Activated naive CD4-positive, alpha-beta T cell treated with anti-CD3 and anti-CD28 coated beads, Interleukin-2, amount 10 ng/mL, durations not matched to agents 7 days and 5 days (primary cell): Measurements from ENCODE around the gene DCHS2.

Experiments
- CTCF ChIA-PET: fragments of 350-600 bp; sonication (Branson Sonifier 250); formaldehyde crosslinking; loops from one replicate; lab custom pipeline; 2021; ENCODE audit warnings: antibody characterized with exemption; lab: Charles Lee
- DNase-seq: peaks from one replicate; pipeline ENCODE4 v3.0.0-alpha.2; 2020
- H3K27ac Mint-ChIP-seq: one replicate; pipeline ENCODE4 v1.8.0; 2021; ENCODE audit warnings: mild to moderate bottlenecking, moderate library complexity, mixed read lengths
- H3K27me3 Mint-ChIP-seq: one replicate; pipeline ENCODE4 v1.8.0; 2021; ENCODE audit warnings: mild to moderate bottlenecking, mixed read lengths
- H3K36me3 Mint-ChIP-seq: one replicate; pipeline ENCODE4 v1.8.0; 2021; ENCODE audit warnings: mixed read lengths
- H3K4me1 Mint-ChIP-seq: one replicate; pipeline ENCODE4 v1.8.0; 2021; ENCODE audit warnings: mixed read lengths
- H3K4me3 Mint-ChIP-seq: one replicate; pipeline ENCODE4 v1.8.0; 2021; ENCODE audit warnings: mild to moderate bottlenecking, moderate library complexity, mixed read lengths
- H3K9me3 Mint-ChIP-seq: one replicate; pipeline ENCODE4 v1.8.0; 2021; ENCODE audit warnings: mixed read lengths

Gene DCHS2

DNA sequence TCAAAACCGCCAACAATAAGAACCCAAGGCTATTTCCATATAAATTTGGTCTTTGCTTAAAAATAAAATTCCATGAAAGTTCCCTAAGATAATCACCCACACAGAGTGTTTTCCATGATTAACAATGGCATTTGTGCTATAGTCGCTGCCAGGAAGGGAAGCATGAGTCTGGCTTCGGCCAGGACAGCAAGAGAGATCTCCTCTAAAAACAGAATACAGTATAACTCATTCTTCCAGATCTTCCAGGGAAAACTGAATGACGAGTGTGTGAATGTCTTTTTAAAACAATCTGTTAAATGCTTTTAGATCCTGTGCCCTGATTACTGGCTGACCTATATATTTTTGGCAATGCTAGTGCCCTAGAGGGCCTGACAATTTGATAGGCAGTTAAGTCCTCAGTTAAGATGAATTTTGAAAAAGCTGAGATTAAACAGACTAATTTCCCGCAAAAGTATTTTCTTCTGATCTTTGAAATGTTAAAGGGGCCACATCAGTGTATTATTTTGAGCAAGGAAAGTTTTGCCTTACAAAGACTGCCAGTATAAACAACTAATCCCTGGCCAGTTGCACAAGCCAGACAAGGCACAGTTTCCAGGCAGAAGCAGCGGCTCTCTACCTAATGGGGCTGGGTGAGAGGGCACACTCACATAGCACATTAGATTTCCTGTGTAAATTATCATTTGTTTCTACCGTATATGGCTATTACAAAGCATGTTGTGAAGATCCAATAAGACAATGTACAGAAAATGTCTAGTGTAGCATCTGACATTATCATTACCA lies 127.3 kb downstream of the DCHS2 start:
- Mint-ChIP-seq H3K27me3 (peaks cover 12% of the 10 kb centered on the region), H3K36me3 (no peaks in the 10 kb centered on the region), H3K4me3 (no peak overlapping the region), H3K4me1 (peaks cover 40% of the 10 kb centered on the region), H3K9me3 (no peaks in the 10 kb centered on the region), H3K27ac (no peak overlapping the region)
- CTCF ChIA-PET, result no interaction called here
- no peak for DNase-seq

DNA sequence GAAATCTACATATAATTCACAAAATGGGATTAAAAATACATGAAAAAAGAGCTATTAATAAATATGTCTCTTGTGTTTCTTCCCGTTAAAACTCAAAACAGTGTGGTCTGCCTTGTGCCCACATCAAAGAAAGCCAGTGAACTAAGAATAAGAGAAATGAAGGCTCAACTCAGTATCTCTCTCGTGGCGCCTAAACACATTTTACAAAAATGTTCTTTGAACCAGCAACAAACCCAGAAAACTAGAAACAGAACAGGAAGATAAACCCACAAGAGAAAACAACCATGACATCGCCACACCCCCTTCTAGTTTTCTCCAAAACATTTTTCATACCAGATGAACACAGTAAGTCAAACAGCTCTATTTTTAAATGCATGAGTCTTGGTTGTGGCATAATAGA lies 130.1 kb downstream of the DCHS2 start:
- peaks cover 22% of the 10 kb centered on the region for H3K4me1 Mint-ChIP-seq
- CTCF ChIA-PET, result interaction anchor here (1.9 kb wide), 1 partner anchor 28 kb away, joined by 4 read pairs; no protein-coding TSS in a partner anchor
- peak; percentile 60 for DNase-seq
- H3K4me3 Mint-ChIP-seq, result no peak overlapping the region
- peaks cover 11% of the 10 kb centered on the region for H3K27me3 Mint-ChIP-seq
- no peaks in the 10 kb centered on the region for H3K36me3 Mint-ChIP-seq
- H3K27ac Mint-ChIP-seq, result peak overlapping the region; percentile 60
- no peaks in the 10 kb centered on the region for H3K9me3 Mint-ChIP-seq

DNA sequence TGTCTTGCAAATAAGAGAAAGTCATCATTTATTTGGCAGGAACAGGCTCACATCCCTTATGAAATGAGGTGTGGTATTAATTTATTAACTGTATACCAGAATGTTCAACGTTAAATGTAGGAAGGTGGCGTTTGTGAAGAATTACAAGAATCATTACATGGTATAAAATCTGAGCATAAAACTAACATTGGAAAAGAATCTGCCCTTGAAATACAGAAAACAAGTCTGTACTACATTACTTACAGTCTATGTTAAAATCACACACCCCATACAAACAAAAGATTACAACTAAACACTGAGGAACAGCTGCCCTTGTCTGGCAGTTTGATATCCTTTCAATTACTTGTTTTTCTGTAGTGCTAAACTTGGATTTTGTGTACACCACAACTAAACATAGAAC lies 131.1 kb downstream of the DCHS2 start:
- DNase-seq, result no peak
- H3K27me3 Mint-ChIP-seq, result peaks cover 11% of the 10 kb centered on the region
- no peak overlapping the region for H3K4me3 Mint-ChIP-seq
- H3K27ac Mint-ChIP-seq, result no peak overlapping the region
- H3K4me1 Mint-ChIP-seq, result peaks cover 22% of the 10 kb centered on the region
- no peaks in the 10 kb centered on the region for H3K36me3 Mint-ChIP-seq
- no peaks in the 10 kb centered on the region for H3K9me3 Mint-ChIP-seq
- CTCF ChIA-PET, result interaction anchor here (1.9 kb wide), 1 partner anchor 27 kb away, joined by 4 read pairs; no protein-coding TSS in a partner anchor

DNA sequence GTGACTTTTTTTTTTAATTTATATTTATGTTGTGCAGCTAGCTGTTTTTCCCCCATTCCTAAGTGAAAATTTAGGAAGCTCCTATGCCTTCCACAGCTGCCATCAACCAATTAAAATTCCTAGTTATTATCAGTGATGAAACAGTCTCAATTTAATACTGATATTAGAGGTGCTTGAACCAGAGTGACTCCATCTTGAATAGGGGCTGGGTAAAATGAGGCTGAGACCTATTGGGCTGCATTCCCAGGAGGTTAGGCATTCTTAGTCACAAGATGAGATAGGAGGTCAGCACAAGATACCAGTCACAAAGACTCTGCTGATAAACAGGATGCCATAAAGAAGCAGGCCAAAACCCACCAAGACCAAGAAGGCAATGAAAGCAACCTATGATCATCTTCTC lies 136.7 kb downstream of the DCHS2 start:
- Mint-ChIP-seq H3K36me3 (no peaks in the 10 kb centered on the region), H3K27me3 (peaks cover 18% of the 10 kb centered on the region), H3K4me1 (no peaks in the 10 kb centered on the region), H3K4me3 (no peak overlapping the region), H3K27ac (no peak overlapping the region), H3K9me3 (no peaks in the 10 kb centered on the region)
- DNase-seq, result no peak
- CTCF ChIA-PET, result no interaction called here

DNA sequence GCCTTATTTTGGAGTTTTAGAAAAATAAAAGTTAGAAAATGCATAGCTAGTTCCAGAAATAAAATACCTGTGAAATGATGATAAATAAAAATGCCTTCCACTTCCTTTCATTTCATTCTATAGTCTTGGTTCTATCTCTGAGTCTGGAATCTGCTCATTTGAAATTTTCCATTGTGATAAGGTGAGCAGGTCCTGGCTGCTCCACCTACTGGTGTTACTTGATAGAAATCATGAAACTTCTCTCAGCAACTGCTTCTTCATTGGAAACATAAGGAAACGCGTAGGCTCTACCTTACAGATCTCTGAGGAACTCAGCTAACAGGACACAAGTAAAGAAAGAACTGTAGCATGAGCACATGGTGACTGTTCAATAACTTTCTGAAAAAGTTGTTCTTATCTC lies 141.8 kb downstream of the DCHS2 start:
- no peak overlapping the region for H3K4me3 Mint-ChIP-seq
- H3K36me3 Mint-ChIP-seq, result no peaks in the 10 kb centered on the region
- H3K9me3 Mint-ChIP-seq, result no peaks in the 10 kb centered on the region
- H3K27me3 Mint-ChIP-seq, result peaks cover 23% of the 10 kb centered on the region
- CTCF ChIA-PET, result interaction anchor here (1.0 to 2.1 kb wide), 5 partner anchors 9 to 565 kb away, joined by 3 to 5 read pairs (median 3); no protein-coding TSS in a partner anchor
- no peak for DNase-seq
- peaks cover 7% of the 10 kb centered on the region for H3K4me1 Mint-ChIP-seq
- H3K27ac Mint-ChIP-seq, result no peak overlapping the region

DNA sequence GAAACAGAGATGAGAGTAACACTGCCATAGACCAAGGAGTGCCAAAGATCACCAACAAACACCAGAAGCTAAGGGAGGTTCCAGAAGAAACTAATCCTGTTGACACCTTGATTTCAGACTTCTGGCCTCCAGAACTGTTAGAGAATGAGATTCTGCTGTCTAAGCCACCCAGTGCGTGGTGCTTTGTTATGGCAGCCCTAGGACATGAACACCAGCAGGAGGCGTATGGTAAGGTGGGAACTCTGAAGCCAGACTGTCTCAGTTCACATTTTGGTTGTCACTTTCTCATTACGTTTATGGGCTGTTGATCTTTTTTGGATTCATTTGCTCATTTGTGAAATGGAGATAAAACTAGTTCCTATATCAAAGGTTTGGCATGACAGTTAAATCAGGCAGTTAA lies 142.9 kb downstream of the DCHS2 start:
- DNase-seq, result no peak
- Mint-ChIP-seq H3K27ac (no peak overlapping the region), H3K4me1 (peaks cover 7% of the 10 kb centered on the region), H3K36me3 (no peaks in the 10 kb centered on the region), H3K9me3 (no peaks in the 10 kb centered on the region), H3K4me3 (no peak overlapping the region), H3K27me3 (peaks cover 26% of the 10 kb centered on the region)
- CTCF ChIA-PET, result interaction anchor here (0.6 to 1.3 kb wide), 2 partner anchors 11 to 16 kb away, joined by 3 read pairs; no protein-coding TSS in a partner anchor

DNA sequence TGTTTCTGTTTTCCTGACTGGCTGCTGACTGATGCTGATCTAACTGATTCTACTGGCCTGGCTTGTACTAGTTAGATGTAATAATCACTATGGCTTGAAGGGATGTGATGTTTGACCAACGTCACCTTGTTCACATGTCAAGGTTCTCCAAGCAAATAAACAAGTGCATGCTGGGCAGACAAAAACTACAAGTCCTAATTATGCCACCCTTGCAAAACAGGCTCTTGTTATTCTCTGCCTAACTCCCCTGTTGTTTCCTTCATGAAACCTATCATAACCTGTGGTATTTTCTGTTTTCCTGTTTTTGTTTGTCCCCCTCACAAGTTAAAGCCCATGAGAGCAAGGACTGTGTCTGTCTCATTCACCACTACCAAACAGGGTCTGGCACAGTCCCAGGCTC lies 146.2 kb downstream of the DCHS2 start:
- H3K27ac Mint-ChIP-seq, result peak overlapping the region; percentile 58
- H3K4me1 Mint-ChIP-seq, result peaks cover 7% of the 10 kb centered on the region
- peaks cover 19% of the 10 kb centered on the region for H3K27me3 Mint-ChIP-seq
- no peak for DNase-seq
- no peak overlapping the region for H3K4me3 Mint-ChIP-seq
- CTCF ChIA-PET, result interaction anchor here (0.9 to 1.4 kb wide), 3 partner anchors 11 to 278 kb away, joined by 3 read pairs; no protein-coding TSS in a partner anchor
- H3K36me3 Mint-ChIP-seq, result no peaks in the 10 kb centered on the region
- no peaks in the 10 kb centered on the region for H3K9me3 Mint-ChIP-seq

DNA sequence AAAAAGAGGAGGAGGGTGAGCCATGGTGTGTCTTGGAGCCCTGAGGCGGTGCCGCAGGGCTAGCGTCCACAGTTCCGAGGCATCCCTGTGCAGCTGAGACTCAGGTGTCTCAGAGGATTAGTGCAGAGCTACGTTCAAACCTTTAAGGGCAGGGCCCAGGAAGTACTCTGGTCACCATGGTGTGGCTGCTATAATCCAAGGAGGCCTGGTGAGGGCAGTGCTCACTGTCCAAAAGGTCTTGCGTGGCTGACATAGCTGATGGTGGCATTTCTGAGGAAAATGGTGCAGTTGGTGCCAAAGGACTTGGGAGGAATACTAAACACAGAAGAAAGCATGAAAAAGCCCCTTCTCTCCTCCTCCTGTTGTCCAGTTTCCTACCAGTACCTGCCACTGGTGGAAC lies 146.9 kb downstream of the DCHS2 start:
- Mint-ChIP-seq H3K4me3 (no peak overlapping the region), H3K36me3 (no peaks in the 10 kb centered on the region), H3K27ac (no peak overlapping the region), H3K9me3 (no peaks in the 10 kb centered on the region), H3K27me3 (peaks cover 19% of the 10 kb centered on the region), H3K4me1 (peaks cover 7% of the 10 kb centered on the region)
- no peak for DNase-seq
- CTCF ChIA-PET, result interaction anchor here (0.9 to 1.2 kb wide), 2 partner anchors 274 to 278 kb away, joined by 3 read pairs; no protein-coding TSS in a partner anchor

DNA sequence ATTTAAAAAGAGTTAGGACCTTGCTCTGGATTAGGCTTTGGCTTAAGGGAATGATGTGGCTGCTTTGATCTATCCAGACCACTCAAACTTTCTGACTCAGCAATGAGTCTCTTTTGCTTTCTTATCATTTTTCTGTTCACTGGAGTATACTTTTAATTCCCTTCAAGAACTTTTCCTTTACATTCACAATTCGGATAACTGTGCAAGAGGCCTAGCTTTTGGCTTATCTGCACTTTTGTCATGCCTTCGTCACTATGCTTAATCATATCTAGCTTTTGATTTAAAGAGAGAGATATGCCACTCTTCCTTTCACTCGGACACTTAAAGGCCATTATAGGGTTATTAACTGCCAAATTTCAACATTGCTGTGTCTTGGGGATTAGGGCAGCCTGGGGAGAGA lies 147.9 kb downstream of the DCHS2 start:
- Mint-ChIP-seq H3K27ac (no peak overlapping the region), H3K36me3 (no peaks in the 10 kb centered on the region), H3K9me3 (no peaks in the 10 kb centered on the region), H3K27me3 (peaks cover 14% of the 10 kb centered on the region), H3K4me3 (no peak overlapping the region), H3K4me1 (peaks cover 7% of the 10 kb centered on the region)
- CTCF ChIA-PET, result no interaction called here
- DNase-seq, result no peak

DNA sequence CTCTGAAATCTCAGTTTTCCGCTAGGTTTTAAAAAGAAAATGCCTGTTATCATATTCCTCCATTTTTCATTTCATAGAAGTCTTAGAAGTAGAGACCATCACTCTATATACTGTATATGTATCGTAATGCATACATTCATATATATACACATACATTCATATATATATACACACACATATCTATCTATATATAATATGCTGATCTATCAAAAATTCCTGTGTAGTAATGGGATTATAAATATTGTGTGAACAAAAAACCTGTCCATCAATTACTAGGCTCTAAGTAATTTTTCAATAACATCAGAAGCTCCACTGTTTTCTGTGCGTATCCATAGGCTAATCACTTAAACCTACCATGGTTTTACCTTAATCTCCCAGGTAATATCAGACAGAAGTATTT lies 150.2 kb downstream of the DCHS2 start:
- H3K4me3 Mint-ChIP-seq, result no peak overlapping the region
- CTCF ChIA-PET, result no interaction called here
- H3K9me3 Mint-ChIP-seq, result no peaks in the 10 kb centered on the region
- H3K27me3 Mint-ChIP-seq, result peaks cover 11% of the 10 kb centered on the region
- no peak for DNase-seq
- peaks cover 7% of the 10 kb centered on the region for H3K4me1 Mint-ChIP-seq
- H3K36me3 Mint-ChIP-seq, result no peaks in the 10 kb centered on the region
- H3K27ac Mint-ChIP-seq, result no peak overlapping the region

DNA sequence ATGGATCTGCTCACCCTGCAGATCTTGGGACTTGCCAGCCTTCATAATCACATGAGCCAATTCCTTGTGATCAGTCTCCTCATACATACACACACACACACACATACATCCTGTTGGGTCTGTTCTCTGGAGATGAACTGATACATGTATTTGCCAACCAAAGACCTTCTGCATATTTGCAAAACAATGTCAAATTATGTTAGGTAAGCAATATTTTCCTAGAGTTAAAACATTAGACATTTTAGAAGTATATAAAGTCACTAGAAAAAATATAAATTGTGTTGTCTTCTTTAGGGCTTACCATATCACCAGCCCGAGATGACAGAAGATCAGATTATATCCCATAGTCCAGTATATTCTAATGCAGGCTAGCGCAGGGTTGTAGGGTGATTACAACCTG lies 156.0 kb downstream of the DCHS2 start:
- peaks cover 13% of the 10 kb centered on the region for H3K4me1 Mint-ChIP-seq
- CTCF ChIA-PET, result no interaction called here

DNA sequence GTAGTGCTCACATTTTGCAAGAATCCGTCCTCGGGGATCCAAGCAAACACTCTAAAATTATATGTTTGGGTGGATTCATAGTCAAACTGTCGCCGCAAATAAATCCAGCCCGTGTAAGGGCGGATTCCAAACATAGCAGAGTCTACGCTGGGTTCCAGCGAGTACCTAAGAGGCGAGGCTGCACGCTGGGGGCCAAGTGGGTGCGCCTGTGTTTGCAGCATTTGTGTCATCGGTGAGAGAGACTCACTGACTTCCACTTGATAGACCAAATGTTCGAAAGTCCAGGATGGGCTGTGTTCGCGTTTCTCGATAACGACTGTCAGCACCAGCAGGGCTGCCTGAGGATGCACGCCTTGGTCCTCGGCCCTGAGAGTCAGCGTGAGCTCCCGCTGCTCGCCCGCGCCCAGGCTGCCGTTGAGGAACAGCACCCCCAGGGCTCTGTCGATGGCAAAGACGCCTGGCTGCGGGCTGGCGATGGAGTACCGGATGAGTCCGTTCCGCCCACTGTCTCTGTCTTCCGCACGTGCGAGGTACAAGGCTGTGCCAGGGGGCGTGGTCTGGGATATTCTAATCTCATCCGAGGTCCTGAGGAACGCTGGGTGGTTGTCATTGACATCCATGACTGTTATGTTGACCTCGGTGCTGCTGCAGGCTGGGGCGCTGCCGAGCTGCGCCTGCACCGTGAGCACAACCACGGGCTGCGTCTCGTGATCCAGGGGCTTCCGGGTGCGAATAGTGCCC lies 158.7 kb downstream of the DCHS2 start:
- H3K27ac Mint-ChIP-seq, result no peak overlapping the region
- H3K36me3 Mint-ChIP-seq, result no peaks in the 10 kb centered on the region
- CTCF ChIA-PET, result interaction anchor here (0.6 to 3.3 kb wide), 4 partner anchors 16 to 174 kb away, joined by 3 to 17 read pairs (median 4); no protein-coding TSS in a partner anchor
- peaks cover 13% of the 10 kb centered on the region for H3K4me1 Mint-ChIP-seq
- H3K4me3 Mint-ChIP-seq, result peak overlapping the region; percentile 69
- H3K27me3 Mint-ChIP-seq, result peaks cover 31% of the 10 kb centered on the region
- H3K9me3 Mint-ChIP-seq, result no peaks in the 10 kb centered on the region
- DNase-seq, result peak; percentile 75

More for the DNA sequence above, 156.0 kb downstream of the DCHS2 start:
- Mint-ChIP-seq H3K27me3 (peaks cover 22% of the 10 kb centered on the region), H3K27ac (no peak overlapping the region), H3K9me3 (no peaks in the 10 kb centered on the region), H3K36me3 (no peaks in the 10 kb centered on the region), H3K4me3 (no peak overlapping the region)
- DNase-seq, result no peak

DNA sequence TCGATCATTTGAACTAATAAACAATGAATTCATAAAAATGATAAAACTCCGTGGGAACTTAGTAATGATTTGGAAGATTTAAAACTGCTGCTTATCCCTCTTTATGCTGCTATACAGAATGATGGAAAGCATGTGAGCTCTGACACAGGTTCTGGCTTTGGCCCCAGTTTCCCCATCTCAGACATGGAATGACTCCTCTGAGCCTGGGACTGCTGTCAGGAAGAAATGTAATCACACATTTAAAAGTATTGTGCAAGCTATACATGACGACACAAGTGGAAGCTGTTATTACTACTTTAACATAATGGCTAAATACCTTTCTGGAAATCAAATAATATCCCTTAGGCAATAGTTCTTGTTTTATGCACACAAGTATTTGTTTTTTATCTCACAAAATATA lies 161.7 kb downstream of the DCHS2 start:
- Mint-ChIP-seq H3K36me3 (no peaks in the 10 kb centered on the region), H3K9me3 (no peaks in the 10 kb centered on the region), H3K4me1 (peaks cover 13% of the 10 kb centered on the region), H3K4me3 (no peak overlapping the region), H3K27ac (no peak overlapping the region), H3K27me3 (peaks cover 31% of the 10 kb centered on the region)
- CTCF ChIA-PET, result interaction anchor here (0.9 to 3.3 kb wide), 7 partner anchors 9 to 289 kb away, joined by 3 to 17 read pairs (median 4); no protein-coding TSS in a partner anchor
- no peak for DNase-seq

DNA sequence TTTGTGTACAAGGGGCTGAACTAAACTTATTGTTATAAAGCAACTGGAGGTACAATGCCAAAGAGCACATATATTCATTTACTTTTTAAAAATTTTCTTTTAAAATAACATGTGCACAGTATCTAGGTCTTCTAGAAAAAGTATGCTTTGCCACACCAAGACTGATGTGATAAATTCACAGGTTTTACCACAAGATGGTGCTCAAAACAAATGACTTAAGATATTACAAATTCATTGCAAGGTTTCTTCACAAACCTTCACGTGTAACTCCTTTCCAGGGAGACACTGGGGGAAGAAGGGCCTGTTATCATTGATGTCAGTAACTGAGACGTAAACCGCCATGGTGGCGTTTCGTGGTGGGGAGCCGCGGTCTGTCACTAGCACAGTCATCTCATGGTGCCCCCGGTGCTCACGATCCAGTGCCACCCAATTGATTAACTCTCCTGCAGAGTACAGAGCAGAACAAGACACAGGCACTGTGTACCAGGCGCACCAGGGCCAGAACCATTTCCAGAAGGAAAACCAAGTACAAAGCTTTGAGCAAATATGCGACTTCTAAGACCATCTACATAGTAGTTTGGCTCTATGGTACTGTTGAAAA lies 162.2 kb downstream of the DCHS2 start:
- H3K4me1 Mint-ChIP-seq, result peaks cover 13% of the 10 kb centered on the region
- no peaks in the 10 kb centered on the region for H3K9me3 Mint-ChIP-seq
- no peaks in the 10 kb centered on the region for H3K36me3 Mint-ChIP-seq
- no peak for DNase-seq
- CTCF ChIA-PET, result interaction anchor here (0.9 to 1.8 kb wide), 6 partner anchors 8 to 289 kb away, joined by 3 to 8 read pairs (median 5); no protein-coding TSS in a partner anchor
- H3K4me3 Mint-ChIP-seq, result no peak overlapping the region
- H3K27ac Mint-ChIP-seq, result no peak overlapping the region
- H3K27me3 Mint-ChIP-seq, result peaks cover 31% of the 10 kb centered on the region
